ENCODE measurements around the gene CD37.

DNA sequence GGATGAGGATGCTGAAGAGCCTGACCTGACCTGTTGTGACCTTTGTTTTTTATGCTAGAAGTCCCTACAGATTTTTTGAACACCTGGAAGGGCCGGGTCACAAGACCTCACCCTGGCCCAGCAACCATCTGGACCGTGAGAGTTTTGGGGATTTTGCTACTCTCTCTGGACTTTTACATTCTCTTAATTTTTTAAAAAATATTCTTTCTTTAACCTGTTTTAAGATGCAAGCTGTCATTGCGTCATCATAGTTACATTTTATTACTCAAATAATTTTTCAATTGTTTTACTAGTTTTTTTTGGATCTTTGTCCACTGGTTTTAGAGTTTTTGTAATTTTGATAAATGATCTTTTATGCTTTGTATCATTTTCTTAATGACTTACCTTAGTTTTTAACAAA is 36.0 kb downstream of the CD37 start:
- no peak for TF ChIP-seq CTCF (IDR thresholded peaks at IDR 0.05)
- TF ChIP-seq POLR2A (IDR thresholded peaks at IDR 0.05) = no peak

Measured in right lobe of liver (tissue), 4 donors.